NCI-H128 (cell line): ENCODE data around the gene PINK1.
"Not testable (repeated sequence)": the region's sequence is repeated elsewhere in the genome, so short reads cannot be mapped to it uniquely, and the experiment has no call there.

ENCODE experiments used
- DNase-seq: peaks from one replicate; lab custom pipeline; 2025; ENCODE audit not compliant: unreplicated experiment; lab: John Stamatoyannopoulos, UW

Gene PINK1

DNA sequence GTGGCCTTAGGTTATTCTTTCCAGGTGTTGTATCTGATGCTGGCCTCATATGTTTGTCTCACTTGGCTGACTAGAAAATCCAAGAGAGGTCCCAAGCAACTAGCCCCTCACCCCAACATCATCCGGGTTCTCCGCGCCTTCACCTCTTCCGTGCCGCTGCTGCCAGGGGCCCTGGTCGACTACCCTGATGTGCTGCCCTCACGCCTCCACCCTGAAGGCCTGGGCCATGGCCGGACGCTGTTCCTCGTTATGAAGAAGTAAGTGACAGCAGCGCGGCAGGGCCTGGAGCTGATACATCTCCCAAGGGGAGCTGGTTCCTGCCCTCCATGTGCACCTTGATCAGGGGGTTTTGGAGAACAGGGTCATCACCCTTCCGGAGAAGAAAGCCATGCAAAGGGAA, 11.2 kb downstream of the PINK1 start:
- DNase-seq: no peak

DNA sequence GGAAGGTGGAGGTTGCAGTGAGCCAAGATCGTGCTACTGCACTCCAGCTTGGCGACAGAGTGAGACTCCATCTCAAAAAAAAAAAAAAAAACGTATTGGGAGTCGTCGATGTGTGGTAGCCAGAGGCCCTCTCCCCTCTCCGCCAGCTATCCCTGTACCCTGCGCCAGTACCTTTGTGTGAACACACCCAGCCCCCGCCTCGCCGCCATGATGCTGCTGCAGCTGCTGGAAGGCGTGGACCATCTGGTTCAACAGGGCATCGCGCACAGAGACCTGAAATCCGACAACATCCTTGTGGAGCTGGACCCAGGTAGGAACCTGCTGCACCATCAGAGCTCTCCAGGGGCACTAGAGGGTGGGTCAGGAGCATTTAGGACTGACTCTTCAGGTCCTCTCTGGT, 12.2 kb downstream of the PINK1 start:
- no peak for DNase-seq

DNA sequence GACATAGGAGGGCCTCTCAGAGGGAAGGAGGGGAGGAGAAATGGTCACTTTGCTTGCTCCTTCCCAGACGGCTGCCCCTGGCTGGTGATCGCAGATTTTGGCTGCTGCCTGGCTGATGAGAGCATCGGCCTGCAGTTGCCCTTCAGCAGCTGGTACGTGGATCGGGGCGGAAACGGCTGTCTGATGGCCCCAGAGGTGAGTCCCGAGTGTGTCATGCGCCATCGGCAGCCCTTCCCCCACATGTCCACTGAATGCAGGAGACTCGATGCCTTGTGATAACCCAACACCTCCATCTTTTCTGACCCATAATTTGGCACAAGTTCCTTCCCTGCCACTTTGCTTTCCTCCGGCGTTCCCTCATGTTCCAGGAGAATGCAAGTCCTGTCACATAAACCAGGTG, 15.2 kb downstream of the PINK1 start:
- no peak for DNase-seq

DNA sequence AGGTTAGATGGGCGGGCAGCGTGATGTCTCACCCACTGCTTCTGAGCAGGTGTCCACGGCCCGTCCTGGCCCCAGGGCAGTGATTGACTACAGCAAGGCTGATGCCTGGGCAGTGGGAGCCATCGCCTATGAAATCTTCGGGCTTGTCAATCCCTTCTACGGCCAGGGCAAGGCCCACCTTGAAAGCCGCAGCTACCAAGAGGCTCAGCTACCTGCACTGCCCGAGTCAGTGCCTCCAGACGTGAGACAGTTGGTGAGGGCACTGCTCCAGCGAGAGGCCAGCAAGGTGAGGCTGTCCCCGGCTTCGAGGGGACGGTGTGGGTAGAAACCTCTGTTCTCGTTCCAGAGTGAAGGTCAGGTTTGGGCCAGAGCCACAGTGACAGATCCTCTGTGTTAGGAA, 15.7 kb downstream of the PINK1 start:
- DNase-seq: no peak

DNA sequence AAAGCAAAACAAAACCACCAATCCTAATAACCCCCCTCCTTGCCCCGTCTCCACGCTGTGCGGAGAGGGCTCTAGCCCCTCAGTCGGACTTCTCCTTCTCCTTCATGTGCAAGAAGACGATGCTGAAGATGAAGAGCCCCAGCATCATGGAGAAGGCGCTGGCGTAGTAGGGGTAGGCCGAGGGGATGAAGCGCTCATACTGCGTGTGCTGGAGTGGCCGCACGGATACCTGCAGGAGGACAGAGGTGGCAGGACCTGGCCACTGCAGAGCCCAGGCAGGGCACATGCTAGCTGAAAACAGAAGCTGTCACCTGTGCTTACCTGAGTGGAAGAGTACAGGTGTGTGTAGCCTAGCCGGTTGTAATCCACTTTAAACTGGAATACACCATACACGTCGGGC, 19.0 kb downstream of the PINK1 start:
- no peak for DNase-seq

DNA sequence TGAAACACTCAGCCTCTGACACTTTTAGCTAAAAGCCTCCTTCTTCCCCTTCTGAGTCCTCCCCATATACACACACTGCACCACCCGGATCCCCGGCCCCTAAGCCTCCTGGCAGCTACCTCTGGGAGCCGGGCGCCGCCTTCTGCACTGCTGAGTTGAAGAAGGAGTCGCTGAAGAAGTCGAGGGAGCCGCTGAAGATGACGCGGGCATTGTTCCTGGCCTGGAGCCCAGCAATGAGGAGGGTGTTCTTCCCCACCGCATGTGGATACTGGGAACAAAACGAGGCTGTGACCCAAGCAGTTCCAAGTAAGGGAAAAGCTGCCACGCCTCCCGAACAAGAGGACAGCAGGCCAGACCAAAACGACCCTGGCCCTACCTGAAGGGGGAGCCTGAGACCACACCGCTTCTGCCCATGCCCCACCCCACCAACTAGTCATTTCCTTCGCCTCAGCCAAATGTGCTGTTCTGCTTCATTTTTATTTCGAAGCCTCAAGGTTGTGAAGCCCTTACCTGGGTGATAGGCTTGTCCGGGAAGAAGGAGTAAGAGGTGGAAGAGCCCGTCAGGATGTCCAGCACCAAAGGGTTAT, 20.9 kb downstream of the PINK1 start:
- DNase-seq: no peak

DNA sequence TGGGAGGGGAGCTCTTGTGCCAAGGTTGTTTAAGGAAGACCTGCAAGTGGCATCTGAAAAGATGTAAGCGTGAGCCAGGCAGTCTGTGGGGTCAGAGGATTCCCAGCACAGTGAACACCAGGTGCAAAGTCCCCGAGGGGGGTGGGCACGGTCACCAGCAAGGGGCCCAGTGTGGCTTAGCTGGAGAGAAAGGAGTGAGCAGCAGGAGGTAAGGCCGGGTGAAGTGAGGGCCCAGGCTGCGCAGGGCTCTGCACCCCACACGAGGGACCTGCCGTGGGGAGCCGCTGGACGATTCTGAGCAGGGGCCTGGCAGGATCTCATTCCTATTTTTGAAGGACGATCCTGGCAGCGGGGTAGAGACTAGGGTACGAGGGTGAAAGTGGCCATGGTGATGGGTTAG, 23.8 kb downstream of the PINK1 start:
- no peak for DNase-seq

DNA sequence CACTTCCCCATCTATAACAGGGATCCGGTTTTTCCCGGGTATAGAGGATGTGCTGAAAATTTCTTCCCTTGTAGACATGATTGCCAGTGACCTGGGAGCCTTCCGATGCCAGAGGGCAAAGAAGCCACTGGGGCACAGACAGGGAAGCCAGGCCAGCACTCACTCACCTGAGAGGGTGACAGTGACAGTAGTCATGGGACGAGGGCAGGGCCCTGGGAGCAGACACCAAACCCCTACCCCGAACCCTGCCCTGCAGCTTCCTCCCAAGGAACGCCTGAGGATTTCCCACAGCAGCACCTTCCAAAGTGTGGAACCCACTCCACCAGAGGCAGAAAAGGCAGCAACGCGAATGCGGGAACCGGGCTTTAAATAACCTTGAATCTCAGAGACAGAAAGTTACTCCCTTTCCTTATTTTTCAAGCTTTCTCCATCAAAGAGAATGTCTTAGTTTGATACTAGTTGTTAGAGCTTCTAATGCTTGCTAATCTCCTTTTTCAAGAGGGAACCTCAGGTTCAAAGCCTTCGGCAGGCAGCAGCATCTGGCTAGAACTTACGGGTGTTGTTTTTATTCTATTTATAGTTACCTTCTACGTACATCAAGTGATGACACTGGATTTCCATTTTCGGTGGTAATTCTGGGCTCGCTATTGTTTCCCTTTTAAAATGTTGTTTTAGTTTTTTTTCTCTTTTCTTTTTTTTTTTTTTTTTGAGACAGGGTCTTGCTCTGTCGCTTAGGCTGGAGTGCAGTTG, 25.1 kb downstream of the PINK1 start:
- no peak for DNase-seq

DNA sequence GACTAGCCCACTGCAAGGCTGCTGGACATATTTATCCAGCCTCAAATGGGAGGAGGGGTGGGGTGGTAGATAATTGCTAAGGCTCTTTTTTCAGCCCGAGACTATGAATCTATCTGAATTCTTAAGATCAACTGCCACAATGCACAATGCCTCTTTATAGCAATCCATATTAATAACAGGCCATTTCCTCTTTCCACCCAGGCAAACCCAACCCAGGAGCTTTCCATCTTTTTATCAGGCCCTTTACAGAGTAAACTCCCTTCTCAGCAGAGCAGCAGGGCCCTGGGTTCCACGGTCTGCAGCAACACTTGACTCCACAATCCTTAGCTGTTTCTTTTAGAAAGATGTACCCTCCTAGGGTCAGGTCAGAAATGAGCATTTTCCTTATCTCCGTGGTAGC, 27.1 kb downstream of the PINK1 start:
- no peak for DNase-seq

DNA sequence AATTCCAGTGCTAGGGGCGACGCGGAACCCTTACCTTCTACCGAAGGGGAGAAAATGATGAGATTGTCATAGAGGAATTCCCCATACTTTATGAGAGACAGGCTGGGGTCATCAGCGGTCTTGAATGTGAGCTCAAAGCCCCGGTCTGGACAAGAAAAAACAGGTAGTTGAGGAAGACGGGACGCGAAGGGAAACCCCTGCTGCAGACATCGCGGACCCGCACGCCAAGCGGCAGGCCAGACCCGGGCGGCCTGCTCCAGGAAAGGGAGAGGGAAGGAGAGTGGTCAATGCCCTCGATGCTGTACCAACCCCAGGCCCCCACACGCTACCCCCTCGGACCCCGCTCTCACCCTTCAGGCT, 27.6 kb downstream of the PINK1 start:
- DNase-seq: no peak

DNA sequence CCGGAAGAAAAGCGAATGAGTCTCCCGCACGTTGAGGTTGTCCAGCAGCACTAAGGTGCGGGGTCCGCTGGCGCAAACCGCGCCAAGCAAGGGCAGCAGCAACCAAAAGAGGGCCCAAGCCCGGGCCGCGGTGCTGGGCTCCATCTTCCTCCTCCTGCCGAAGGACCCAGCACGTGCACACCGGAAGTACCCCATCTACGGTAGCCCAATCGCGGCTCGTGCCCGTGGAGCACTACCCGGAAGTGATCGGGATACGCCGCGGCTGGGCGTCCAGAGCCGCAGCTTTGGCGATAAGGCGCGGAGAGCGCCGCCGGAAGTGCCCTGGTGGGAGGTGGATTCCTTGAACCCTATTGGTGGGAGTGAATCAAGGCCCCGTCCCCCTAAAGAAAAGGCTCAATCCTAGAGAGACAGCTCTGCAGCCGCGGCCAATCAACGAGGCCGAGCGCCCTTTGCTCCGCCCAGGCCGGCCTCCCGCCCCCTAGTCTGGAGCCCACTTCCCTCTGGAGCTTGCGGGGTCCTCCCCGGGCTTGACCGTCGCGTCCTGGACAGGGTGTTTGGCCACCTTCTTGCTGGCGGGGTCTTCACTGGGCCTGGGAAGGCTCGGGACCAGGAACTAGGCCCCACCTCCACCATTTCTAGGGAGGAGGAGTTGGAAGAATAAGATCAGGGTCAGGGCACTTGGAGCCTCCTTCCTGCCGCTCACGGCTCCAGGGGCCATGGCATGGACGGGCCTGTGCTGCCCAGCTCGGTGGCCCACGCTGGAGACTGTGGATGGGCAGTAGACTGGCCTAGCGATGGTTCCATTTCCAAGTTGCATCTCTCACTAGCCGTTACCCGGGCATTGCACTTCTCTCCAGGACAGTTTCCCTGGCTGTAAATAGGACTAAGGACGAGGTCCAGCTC, 28.2 kb downstream of the PINK1 start, which contains the start of gene DDOST:
TSS of gene DDOST (minus strand) at position 163 of the 903 bp plus-strand sequence. CDS start at position 144, 19 bp downstream.
- DNase-seq: peak; percentile 97

DNA sequence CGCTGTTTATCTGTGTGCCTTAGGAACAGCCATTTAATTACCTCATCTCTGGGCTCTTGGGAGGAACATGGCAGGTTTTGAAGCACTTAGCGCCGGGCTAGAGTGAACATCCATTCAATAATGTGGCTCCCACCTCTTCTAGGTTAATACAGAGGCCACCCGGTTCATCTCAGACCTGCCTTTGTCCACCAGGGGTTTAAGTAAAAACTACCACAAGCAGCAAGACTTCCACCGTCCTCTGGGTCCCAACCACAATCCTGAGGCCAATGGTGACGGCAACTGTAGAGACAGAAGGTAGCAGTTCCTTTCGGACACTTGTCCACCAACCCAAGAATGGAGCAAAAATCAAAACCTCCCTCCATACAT, 28.8 kb downstream of the PINK1 start:
- DNase-seq: no peak

DNA sequence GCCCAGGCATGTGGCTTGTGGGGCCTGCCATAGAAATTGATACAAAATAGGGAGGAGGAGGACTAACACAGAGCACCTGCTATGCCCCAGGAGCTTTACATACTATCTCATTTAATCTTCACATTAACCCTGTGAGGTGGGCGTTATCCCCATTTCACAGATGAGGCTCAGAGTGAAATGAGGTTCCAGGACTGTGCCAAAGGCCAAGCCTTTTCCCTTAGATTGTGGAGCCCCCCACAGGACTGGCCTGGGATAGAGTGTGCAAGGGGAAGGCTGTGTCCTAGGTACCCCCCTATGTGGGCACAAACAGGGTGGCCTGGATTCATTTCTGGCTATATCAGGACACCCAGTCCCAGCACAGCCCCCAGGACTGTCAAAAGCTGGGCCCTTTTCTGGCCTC, 30.1 kb downstream of the PINK1 start:
- no peak for DNase-seq

DNA sequence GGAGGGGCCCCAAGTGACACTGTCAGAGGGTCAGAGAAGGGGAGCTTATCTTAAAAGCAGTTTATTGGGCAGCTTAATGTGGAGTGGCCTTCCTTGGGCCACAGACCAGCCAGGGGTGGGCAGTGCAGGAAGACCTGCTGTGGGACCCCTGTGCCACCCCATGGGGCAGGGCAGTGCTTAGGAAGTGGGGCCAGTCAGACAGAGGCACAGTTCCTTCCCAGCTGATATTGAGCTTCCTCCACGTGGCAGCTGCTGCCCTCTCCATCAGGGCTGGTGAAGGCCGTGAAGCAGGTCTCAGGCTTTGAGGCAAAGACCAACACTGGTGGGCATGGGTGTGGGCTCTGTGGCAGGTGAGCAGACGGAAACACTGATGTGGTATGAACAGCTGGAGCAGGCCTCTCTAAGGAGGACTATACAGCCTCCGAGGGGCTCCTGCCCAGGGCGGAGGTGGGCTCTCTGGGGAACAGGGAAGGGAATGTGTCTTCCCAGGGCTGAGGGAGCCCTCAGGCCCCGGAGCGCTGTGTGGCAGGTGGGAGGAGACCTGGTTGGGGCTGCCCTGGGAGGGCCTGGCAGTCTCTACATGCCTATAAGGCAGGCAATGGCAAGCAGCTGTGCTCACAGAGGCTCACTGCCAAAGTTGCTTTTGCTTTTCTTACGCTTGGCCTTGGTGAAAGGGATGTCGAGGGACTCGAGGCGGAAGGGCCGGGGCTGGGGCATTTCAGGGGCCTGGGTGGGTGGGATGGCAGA, 30.9 kb downstream of the PINK1 start:
- no peak for DNase-seq

DNA sequence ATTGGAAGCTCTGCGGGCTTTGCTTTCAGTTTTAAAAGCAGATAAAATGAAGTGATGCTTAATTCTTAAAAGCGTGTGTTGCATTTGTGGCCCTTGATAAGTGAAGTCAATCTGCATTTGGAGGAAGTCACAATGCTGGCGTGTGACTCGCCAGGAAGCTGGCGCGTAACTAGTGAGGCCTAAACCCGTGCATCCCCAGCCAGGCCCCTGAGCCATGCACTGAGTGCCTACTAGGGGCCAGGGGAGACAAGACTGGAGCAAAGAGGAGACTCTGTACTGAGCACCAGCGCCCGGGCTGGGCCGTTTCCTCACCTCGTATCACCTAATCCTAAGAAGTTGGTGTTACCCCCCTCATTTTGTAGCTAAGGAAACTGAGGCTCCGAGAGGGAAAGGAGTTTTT, 32.5 kb downstream of the PINK1 start:
- DNase-seq: no peak

DNA sequence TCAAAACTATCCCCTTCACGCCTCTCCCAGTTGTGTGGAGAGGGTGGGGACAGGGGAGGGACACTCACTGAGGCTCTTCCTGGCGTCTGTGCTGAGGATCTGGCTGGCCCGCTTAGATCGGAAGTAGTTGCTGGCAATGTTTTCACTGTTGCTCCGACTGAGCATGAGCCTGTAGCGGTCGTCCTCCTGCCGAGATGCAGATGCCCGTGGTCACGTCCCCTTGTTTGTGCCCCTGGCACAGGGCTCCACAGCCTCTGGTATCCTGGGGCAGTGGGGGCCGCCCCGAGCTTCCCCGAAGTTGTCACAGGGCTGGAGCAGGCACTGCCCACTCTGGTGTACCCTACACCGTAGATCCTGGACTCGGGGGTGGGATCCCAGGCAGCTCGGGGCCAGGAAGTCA, 32.9 kb downstream of the PINK1 start:
- DNase-seq: no peak

DNA sequence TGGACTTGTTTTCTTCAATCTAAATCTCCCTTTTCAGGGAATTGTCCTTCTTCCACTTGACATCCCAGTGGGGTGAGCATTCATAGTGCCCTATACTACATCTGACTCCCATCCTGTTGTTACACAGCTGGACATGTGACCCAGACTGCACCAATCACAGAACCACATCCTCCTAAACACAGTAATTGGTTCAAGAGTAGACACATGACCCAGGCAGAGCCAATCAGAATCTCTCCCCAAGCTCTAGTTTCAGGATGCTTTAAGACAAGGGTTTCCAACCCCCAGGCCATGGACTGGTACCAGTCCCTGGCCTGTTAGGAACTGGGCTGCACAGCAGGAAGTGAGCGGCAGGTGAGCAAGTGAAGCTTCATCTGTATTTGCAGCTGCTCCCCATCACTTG, 33.5 kb downstream of the PINK1 start:
- DNase-seq: no peak

DNA sequence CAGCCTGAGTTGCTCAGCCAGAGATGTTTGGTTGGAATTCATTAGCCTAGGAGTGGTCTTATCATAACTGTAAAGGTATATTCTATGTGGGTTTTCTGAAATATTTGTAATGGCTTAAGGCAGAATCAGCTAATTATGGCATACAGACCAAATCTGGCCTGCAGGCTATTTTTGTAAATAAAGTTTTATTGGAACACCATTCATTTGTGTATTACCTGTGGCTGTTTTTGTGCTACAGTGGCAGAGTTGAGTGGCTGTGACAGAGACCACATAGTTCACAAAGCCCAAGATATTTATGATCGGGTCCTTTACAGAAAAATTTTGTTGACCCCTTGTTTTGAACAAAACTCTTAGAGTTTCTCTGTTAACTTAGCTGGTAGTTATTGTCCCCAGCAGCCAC, 35.3 kb downstream of the PINK1 start:
- no peak for DNase-seq

DNA sequence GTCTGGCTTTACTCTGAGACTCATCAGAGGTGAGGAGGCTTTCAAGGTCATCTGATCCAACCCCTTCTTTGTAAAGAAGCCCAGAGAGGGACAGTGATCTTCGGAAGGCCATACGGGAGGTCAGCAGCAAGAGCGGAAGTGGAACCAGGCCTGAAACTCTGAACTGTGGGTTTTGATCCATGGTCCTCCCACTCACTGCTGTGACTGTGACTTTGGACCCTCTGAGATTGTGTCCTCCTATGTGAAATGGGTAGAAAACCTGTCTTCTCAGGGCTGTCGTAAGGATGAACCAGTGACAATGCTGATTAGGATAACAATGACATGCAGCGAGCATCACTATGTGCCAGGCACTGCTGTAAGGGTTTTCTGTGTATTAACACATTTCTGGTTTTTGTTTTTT, 37.7 kb downstream of the PINK1 start:
- DNase-seq: no peak

DNA sequence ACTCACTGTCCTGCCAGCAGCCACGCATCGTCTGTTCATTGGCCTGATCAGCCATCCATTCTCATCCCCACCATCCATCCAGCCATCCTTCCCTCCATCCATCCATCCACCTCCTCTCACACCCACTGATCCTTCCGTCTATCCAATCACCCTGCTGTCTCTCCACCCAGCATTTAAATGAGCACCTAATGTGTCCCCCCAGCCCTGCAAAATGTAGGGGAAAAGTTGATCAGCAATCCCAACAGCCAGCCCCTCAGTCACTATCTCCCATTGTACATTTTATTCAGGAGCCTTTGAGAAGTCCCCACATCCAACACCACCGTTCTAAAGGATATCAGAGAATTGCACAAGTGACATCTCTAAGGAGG, 39.0 kb downstream of the PINK1 start:
- DNase-seq: no peak

DNA sequence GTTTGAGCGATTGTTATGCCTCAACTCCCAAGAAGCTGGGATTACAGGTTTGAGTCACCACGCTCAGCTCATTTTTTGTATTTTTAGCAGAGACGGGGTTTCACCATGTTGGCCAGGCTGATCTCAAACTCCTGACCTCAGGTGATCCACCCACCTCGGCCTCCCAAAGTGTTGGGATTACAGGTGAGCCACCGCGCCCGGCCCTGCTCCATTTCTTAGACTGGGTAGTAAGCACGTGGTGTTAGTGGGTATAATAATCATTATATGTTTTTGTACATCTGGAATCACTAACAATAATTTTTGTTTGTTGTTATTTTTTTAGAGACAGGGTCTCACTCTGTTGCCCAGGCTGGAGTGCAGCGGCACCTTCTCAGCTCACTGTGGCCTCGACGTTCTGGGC, 40.4 kb downstream of the PINK1 start:
- not testable (repeated sequence) for DNase-seq
